ENCODE data around the gene GMDS. TPM values are rescaled to one million over a fixed set of nuclear protein-coding genes. Genes with fewer than 3 reads are reported as not detected.

GMDS gene
- total RNA-seq, 1 experiment from 2014 or later: 31.1 TPM

GRCh38 chr6:1599469-1599868, 645.9 kb downstream of the GMDS start:
- Mint-ChIP-seq H3K9me3 (ENCODE audit: unreplicated experiment) (no peaks in the 10 kb centered on the region), H3K27ac (ENCODE audit: unreplicated experiment) (no peak overlapping the region), H3K4me1 (ENCODE audit: low read depth, unreplicated experiment) (peaks cover 17% of the 10 kb centered on the region), H3K4me3 (ENCODE audit: unreplicated experiment) (no peak overlapping the region), H3K27me3 (ENCODE audit: insufficient read depth, unreplicated experiment) (peaks cover 2% of the 10 kb centered on the region), H3K36me3 (ENCODE audit: insufficient read depth, unreplicated experiment) (peaks cover 4% of the 10 kb centered on the region)
- POLR2A ChIA-PET: no interaction called here
- no TSS peak for BruUV-seq (replicated peaks)
- H3K36me3 ChIP-seq (ENCODE audit: control insufficient read depth, insufficient read depth, low read length): no peaks in the 10 kb centered on the region
- H3K9me3 ChIP-seq: no peaks in the 10 kb centered on the region
- no peak for TF ChIP-seq CTCF (IDR thresholded peaks at IDR 0.05; ENCODE audit: insufficient read depth in 1 of 2, low read depth in 1 of 2, low read length in 1 of 2, severe bottlenecking in 1 of 2, unreplicated experiment in 1 of 2)
- no peak for DNase-seq
- peaks cover 21% of the 10 kb centered on the region for H3K4me1 ChIP-seq
- intact Hi-C loops (cut with micrococcal nuclease; ENCODE audit: unreplicated experiment): loop anchor here (5.0 kb wide), 2 partner anchors 77 to 848 kb away; no protein-coding TSS in a partner anchor
- H3K4me3 ChIP-seq (ENCODE audit: low read depth, low read length): no peak overlapping the region
- no peaks in the 10 kb centered on the region for H3K27me3 ChIP-seq (replicated peaks; ENCODE audit: control insufficient read depth, insufficient read depth, low read length)
- CTCF ChIA-PET: no interaction called here

GRCh38 chr6:1598886-1599285, 646.5 kb downstream of the GMDS start:
- H3K27me3 ChIP-seq (replicated peaks; ENCODE audit: control insufficient read depth, insufficient read depth, low read length): no peaks in the 10 kb centered on the region
- intact Hi-C loops (cut with micrococcal nuclease; ENCODE audit: unreplicated experiment): loop anchor here (5.0 kb wide), 2 partner anchors 77 to 848 kb away; no protein-coding TSS in a partner anchor
- H3K4me1 ChIP-seq: peaks cover 21% of the 10 kb centered on the region
- BruUV-seq (replicated peaks): no TSS peak
- H3K9me3 ChIP-seq: no peaks in the 10 kb centered on the region
- no peak overlapping the region for H3K4me3 ChIP-seq (ENCODE audit: low read depth, low read length)
- no peak for TF ChIP-seq CTCF (IDR thresholded peaks at IDR 0.05; ENCODE audit: insufficient read depth in 1 of 2, low read depth in 1 of 2, low read length in 1 of 2, severe bottlenecking in 1 of 2, unreplicated experiment in 1 of 2)
- no peak overlapping the region for H3K27ac Mint-ChIP-seq (ENCODE audit: unreplicated experiment)
- H3K9me3 Mint-ChIP-seq (ENCODE audit: unreplicated experiment): no peaks in the 10 kb centered on the region
- H3K4me3 Mint-ChIP-seq (ENCODE audit: unreplicated experiment): no peak overlapping the region
- H3K4me1 Mint-ChIP-seq (ENCODE audit: low read depth, unreplicated experiment): peaks cover 17% of the 10 kb centered on the region
- ChIA-PET CTCF (interaction anchor here (1.7 kb wide), 1 partner anchor 11 kb away, joined by 3 read pairs; no protein-coding TSS in a partner anchor), POLR2A (no interaction called here)
- DNase-seq: no peak
- H3K27me3 Mint-ChIP-seq (ENCODE audit: insufficient read depth, unreplicated experiment): peaks cover 2% of the 10 kb centered on the region
- peaks cover 4% of the 10 kb centered on the region for H3K36me3 Mint-ChIP-seq (ENCODE audit: insufficient read depth, unreplicated experiment)
- no peaks in the 10 kb centered on the region for H3K36me3 ChIP-seq (ENCODE audit: control insufficient read depth, insufficient read depth, low read length)

GRCh38 chr6:1598433-1598832, 647.0 kb downstream of the GMDS start:
- TF ChIP-seq CTCF (IDR thresholded peaks at IDR 0.05; ENCODE audit: insufficient read depth in 1 of 2, low read depth in 1 of 2, low read length in 1 of 2, severe bottlenecking in 1 of 2, unreplicated experiment in 1 of 2): no peak
- Mint-ChIP-seq H3K27me3 (ENCODE audit: insufficient read depth, unreplicated experiment) (peaks cover 2% of the 10 kb centered on the region), H3K4me1 (ENCODE audit: low read depth, unreplicated experiment) (peaks cover 17% of the 10 kb centered on the region), H3K27ac (ENCODE audit: unreplicated experiment) (no peak overlapping the region), H3K36me3 (ENCODE audit: insufficient read depth, unreplicated experiment) (peaks cover 4% of the 10 kb centered on the region), H3K4me3 (ENCODE audit: unreplicated experiment) (no peak overlapping the region), H3K9me3 (ENCODE audit: unreplicated experiment) (no peaks in the 10 kb centered on the region)
- Histone ChIP-seq H3K9me3 (no peaks in the 10 kb centered on the region), H3K36me3 (ENCODE audit: control insufficient read depth, insufficient read depth, low read length) (no peaks in the 10 kb centered on the region), H3K4me3 (ENCODE audit: low read depth, low read length) (no peak overlapping the region), H3K27me3 (replicated peaks; ENCODE audit: control insufficient read depth, insufficient read depth, low read length) (no peaks in the 10 kb centered on the region), H3K4me1 (peaks cover 21% of the 10 kb centered on the region)
- BruUV-seq (replicated peaks): no TSS peak
- ChIA-PET CTCF (interaction anchor here (1.7 to 3.1 kb wide), 2 partner anchors 12 to 506 kb away, joined by 3 to 9 read pairs; no protein-coding TSS in a partner anchor), POLR2A (no interaction called here)
- intact Hi-C loops (cut with micrococcal nuclease; ENCODE audit: unreplicated experiment): loop anchor here (5.0 kb wide), 2 partner anchors 76 to 849 kb away; no protein-coding TSS in a partner anchor
- no peak for DNase-seq

Measured in Caco-2 (cell line).